GM12875 (cell line): ENCODE data around the gene LZTR1.

ENCODE experiments used
- H3K4me3 ChIP-seq: one replicate; pipeline ENCODE4 v1.5.1; 2011; ENCODE audit warnings: low read depth, low read length, control low read depth
- TF ChIP-seq, protein P1 (sequence below): IDR thresholded peaks from 2 replicates; pipeline ENCODE4 v1.5.1; 2011; ENCODE audit warnings: low read depth, mild to moderate bottlenecking, control low read depth, inconsistent platforms, low read length, moderate library complexity, borderline replicate concordance; ENCODE audit not compliant: insufficient read depth

The LZTR1 gene

DNA sequence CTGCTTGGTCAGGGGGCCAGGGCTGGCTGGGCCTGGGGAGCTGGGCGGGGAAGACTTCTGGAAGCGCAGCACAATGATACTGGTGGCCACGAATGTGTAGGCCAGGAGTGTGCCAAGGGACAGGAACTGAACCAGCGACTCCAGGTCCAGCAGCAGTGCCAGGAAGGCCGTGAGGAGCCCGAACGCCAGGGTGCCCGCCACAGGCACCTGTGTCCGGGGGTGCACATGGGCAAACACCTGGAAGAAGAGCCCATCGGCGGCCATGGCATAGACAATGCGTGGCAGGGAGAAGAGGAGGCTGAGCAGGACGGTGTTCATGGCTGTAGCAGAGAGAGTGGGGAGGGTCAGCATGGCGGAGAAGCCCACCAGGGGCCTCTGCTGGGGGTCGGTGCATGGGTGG is 47.9 kb downstream of the LZTR1 start:
- H3K4me3 ChIP-seq = no peak overlapping the region
- TF ChIP-seq, protein P1, sequence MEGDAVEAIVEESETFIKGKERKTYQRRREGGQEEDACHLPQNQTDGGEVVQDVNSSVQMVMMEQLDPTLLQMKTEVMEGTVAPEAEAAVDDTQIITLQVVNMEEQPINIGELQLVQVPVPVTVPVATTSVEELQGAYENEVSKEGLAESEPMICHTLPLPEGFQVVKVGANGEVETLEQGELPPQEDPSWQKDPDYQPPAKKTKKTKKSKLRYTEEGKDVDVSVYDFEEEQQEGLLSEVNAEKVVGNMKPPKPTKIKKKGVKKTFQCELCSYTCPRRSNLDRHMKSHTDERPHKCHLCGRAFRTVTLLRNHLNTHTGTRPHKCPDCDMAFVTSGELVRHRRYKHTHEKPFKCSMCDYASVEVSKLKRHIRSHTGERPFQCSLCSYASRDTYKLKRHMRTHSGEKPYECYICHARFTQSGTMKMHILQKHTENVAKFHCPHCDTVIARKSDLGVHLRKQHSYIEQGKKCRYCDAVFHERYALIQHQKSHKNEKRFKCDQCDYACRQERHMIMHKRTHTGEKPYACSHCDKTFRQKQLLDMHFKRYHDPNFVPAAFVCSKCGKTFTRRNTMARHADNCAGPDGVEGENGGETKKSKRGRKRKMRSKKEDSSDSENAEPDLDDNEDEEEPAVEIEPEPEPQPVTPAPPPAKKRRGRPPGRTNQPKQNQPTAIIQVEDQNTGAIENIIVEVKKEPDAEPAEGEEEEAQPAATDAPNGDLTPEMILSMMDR = no peak

DNA sequence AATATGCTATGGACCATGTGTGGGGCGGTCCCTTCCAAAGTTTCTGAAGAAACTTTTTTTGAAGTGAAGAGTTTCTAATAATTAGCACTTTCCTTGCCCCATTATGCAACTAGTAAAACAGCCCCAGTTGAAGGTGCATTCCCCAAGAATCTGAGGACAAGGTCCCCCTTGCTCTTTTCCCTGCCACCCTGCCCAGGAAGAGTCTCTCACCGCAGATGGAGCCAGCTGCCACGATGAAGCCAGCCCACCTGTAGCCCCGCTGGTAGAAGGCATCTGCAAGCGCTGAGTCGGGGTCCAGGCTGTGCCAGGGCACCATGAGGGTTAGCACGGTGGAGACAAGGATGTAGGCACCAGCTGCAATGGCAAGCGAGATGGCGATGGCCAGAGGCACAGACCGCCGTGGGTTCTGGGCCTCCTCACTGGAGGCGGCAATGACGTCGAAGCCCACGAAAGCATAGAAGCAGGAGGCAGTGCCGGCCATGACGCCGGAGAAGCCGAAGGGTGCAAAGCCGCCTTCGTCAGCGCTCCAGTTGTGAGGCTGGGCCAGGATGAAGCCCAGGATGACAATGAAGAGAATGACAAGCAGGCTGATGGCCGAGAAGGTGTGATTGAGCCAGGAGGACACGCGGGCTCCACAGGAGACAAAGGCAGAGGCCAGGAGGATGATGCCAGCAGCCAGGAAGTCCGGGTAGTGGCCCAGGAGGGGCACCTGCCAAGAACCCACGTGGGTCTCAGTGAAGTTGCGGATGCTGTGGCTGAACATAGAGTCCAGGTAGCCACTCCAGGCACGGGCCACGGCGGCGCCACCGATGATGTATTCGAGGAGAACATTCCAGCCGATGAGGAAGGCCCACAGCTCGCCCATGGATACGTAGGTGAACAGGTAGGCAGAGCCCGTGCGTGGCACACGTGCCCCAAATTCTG is 48.8 kb downstream of the LZTR1 start:
- TF ChIP-seq, protein P1 = no peak
- H3K4me3 ChIP-seq = no peak overlapping the region

DNA sequence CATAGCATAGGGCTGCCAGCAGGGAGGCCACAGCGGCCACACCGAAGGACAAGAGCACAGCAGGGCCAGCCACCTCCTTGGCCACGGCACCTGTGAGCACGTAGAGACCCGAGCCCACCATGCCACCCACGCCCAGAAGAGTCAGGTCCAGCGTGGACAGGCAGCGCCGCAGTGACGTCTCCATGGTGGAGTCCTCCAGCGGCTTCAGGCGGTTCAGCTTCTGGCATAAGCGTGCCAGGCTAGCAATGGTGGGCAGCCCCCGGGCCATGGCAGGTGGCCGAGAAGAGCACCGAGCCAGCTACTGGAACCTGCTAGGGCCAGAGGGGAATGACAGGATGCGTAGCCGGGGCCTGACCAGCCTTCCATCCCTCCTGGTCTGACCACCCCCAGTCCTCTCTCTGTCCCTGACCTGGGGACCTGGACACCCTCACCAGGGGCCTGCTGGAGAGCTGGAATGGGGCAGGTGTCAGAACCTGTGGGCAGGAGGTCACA is 49.5 kb downstream of the LZTR1 start:
- TF ChIP-seq, protein P1 = no peak
- H3K4me3 ChIP-seq = no peak overlapping the region

DNA sequence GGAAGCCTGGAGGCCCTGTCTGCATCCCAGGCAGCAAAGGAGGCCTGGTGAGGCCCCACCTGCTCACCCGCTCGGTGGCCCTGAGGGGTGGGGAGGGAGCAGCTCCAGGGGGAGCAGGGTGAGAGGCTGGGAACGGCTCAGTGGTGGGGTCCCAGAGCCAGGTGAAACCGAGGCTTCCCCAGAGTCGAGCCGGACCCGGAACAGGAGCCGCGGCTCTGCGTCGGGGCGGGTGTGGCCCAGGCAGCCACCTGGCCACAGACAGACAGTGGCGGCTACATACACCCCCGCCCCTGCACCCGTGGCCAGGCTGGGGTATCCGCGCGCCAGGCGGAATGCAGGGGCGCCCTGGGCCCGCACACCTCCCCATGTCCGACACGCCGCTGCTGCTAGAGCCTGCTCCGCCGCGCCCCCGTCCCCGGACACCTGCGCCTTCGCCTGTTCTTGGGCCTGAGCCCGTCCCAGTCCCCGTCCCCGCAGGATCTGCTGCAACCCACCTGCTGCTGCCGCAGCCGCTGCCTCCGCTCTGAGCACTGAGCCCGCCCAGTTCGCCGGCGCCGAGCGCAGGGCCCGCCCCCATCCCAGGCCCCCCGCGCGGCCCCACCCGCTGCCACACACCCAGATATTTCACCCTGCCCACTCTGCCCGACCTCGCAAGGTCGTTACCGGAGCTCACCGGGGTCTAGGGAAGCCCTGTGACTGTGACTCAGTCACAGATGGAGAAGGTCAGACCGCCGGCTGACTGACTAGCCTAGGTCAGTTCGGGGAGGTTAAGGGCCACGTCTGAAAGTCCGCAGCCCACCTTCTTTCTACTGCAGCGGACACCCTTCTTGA is 50.2 kb downstream of the LZTR1 start, which contains the start of gene SLC7A4:
TSS of gene SLC7A4 (minus strand) at position 525 of the 831 bp plus-strand sequence. CDS start 749 bp downstream, outside the sequence.
- no peak within 1 kb of the TSS for H3K4me3 ChIP-seq
- TF ChIP-seq, protein P1 = no peak

DNA sequence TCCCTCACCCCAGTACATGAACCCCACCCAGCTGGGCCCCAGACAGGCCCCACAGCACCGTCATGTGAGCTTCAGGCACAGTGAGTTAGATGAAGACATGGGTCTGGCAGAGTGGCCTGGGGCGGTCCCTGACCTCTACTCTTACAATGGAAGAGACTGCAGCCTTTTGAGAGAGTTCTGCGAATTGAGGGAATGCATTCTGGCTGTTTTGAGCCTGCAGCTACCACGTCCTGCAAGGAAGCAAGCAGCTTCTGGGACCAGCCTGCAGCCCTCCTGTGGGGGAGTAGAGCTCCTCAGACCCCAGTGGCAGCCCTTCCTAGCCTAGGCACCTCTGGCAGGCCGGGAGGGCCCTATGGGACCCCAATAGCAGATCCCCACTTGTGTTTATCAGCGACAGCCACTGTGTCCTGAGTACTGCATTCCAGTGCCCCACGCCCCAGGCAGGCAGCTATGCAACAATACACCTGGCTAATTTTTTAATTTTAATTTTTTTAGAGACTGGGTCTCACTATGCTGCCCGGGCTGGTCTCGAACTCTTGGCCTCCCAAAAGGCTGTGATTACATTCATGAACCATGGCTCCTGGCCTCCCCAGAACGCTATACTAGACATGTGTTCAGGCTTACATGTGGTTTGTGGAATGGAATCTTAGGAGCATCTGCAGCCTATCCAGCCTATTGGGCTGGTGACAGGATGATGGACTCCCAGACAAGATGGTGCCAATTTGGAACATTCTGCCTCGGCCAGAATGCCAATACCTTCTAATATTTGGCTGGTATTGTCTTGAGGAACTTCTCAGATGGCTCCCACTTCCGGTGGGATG is 51.0 kb downstream of the LZTR1 start:
- no peak overlapping the region for H3K4me3 ChIP-seq
- TF ChIP-seq, protein P1 = no peak

DNA sequence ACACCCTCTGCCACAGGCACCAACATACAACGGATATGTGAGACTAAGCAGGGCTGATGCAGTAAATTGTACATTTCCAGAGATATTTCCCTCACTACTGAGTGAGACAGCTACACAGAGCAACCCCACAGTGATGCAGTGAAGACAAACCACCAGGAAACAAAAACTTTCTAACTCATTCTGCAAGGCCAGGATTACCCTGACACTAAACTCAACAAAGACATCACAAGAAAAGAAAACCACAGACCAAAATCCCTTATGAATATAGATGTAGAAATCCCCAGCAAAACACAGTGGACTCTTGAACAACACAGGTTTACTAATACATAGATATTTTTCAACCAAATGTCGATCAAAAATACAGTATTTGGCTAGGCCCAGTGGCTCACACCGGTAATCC is 51.8 kb downstream of the LZTR1 start:
- no peak overlapping the region for H3K4me3 ChIP-seq
- TF ChIP-seq, protein P1 = no peak
